Activated CD4-positive, alpha-beta memory T cell treated with anti-CD3 and anti-CD28 coated beads for 36 hours (primary cell): ENCODE results near the gene COL6A3. TPM values are rescaled to one million over a fixed set of nuclear protein-coding genes. Genes with fewer than 3 reads are reported as not detected.
"Not testable (repeated sequence)": the region's sequence is repeated elsewhere in the genome, so short reads cannot be mapped to it uniquely, and the experiment has no call there.

Experiments
- CTCF ChIA-PET: fragments of 350-600 bp; sonication (Branson Sonifier 250); formaldehyde crosslinking; loops from one replicate; lab custom pipeline; 2021; ENCODE audit warnings: antibody characterized with exemption, inconsistent platforms; lab: Charles Lee
- POLR2A ChIA-PET: fragments of 350-600 bp; sonication (Branson Sonifier 250); formaldehyde crosslinking; loops from one replicate; lab custom pipeline; 2021; ENCODE audit warnings: antibody characterized with exemption; lab: Charles Lee
- DNase-seq: peaks from one replicate; pipeline ENCODE4 v3.0.0-alpha.2; 2020
- H3K27ac Mint-ChIP-seq: one replicate; pipeline ENCODE4 v1.8.0; 2021; ENCODE audit warnings: mixed read lengths
- H3K27me3 Mint-ChIP-seq: one replicate; pipeline ENCODE4 v1.8.0; 2021; ENCODE audit warnings: mixed read lengths
- H3K36me3 Mint-ChIP-seq: one replicate; pipeline ENCODE4 v1.8.0; 2021; ENCODE audit warnings: mixed read lengths
- H3K4me1 Mint-ChIP-seq: one replicate; pipeline ENCODE4 v1.8.0; 2021; ENCODE audit warnings: low read depth, mixed read lengths
- H3K4me3 Mint-ChIP-seq: one replicate; pipeline ENCODE4 v1.8.0; 2021; ENCODE audit warnings: mild to moderate bottlenecking, mixed read lengths
- H3K9me3 Mint-ChIP-seq: one replicate; pipeline ENCODE4 v1.8.0; 2021; ENCODE audit warnings: mixed read lengths
- intact Hi-C: fragments of 100-400 bp; cut with micrococcal nuclease; formaldehyde crosslinking; loops from one replicate; pipeline ENCODE4 v1.15.1; 2023
- total RNA-seq, 2 experiments: library from RNA; stranded (reverse); gene quantifications; one replicate each; pipeline ENCODE4 v1.2.3, GENCODE V29; 2021

COL6A3 gene
- total RNA-seq, 2 experiments from 2014 or later, result 27.7 to 29.7 TPM

DNA sequence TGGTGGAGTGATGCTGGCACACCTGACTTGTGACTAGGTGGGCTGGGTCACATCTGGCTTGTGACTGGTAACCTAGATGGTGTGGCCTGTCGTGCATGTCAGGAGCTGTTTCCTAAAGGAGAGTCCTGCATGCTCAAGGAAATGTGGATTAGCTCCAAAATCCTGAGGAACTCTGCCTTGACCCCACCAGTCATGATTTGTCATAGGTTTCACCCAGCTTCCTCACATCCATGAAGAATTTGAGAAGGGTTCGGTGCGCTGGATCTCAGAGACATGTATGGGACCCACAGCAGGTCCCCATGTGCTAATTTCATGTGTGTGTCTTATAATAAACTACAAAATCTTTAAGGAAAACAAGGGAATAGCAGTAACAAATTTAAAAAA lies 107.2 kb downstream of the COL6A3 start:
- POLR2A ChIA-PET, result no interaction called here
- Mint-ChIP-seq H3K36me3 (no peaks in the 10 kb centered on the region), H3K4me1 (no peaks in the 10 kb centered on the region), H3K27ac (no peak overlapping the region), H3K4me3 (no peak overlapping the region), H3K9me3 (peaks cover 15% of the 10 kb centered on the region), H3K27me3 (peaks cover 10% of the 10 kb centered on the region)
- intact Hi-C loops, result no loop called here
- no peak for DNase-seq
- CTCF ChIA-PET, result no interaction called here

DNA sequence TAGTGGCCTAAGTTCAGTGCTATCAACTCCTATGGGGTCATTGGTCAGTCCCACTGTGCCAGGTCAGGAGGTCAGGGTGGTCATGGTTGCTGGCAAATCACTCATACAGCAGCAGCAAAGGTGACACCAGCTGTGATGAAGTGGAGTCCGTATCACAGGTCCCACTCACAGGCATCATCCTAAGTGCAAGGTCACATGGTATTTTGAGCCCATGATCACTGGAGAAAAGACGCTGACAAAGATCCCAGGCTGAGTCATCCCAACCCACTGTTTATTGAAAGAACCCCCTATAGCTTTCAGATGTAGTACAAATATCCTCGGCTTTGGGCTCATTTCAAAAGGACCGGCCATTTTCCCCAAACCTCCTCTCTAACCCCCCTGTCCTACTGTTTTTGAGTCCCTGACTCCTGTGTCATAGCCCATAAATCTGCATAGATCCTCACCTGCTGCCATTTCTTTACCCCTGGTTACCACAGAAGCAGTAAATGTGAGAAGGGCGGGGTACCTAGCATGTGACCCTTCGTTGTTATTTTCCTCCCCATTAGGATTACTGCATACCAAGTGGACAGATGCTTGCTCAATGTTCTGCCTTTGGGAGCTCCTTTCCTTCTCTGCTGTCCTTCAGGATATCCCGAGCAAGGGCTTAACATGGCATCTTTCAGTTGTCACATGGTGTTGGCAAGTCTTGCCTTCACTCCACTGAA lies 107.7 kb downstream of the COL6A3 start:
- no peaks in the 10 kb centered on the region for H3K36me3 Mint-ChIP-seq
- H3K27ac Mint-ChIP-seq, result no peak overlapping the region
- no peak for DNase-seq
- CTCF ChIA-PET, result no interaction called here
- intact Hi-C loops, result no loop called here
- H3K4me3 Mint-ChIP-seq, result no peak overlapping the region
- no peaks in the 10 kb centered on the region for H3K4me1 Mint-ChIP-seq
- POLR2A ChIA-PET, result no interaction called here
- H3K9me3 Mint-ChIP-seq, result peaks cover 15% of the 10 kb centered on the region
- H3K27me3 Mint-ChIP-seq, result peaks cover 10% of the 10 kb centered on the region

DNA sequence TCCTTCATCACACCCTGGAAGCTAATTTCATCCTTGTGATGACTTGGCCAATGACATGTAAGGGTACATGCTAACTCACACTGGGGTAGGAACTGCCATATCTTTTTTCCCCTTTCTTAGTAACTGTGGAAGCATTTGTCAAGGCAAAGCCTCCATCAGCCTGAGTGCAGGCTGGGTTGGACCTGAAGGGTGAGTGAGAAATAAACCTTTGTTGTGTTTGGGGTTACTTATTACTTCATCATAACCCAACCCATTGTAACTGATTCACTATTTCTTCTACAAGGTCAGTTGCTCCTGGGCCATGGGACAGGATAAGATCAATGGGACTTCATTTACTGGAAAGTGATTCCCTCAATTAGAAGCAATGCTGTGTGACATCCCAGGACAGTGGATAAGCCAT lies 108.4 kb downstream of the COL6A3 start:
- H3K4me1 Mint-ChIP-seq, result no peaks in the 10 kb centered on the region

DNA sequence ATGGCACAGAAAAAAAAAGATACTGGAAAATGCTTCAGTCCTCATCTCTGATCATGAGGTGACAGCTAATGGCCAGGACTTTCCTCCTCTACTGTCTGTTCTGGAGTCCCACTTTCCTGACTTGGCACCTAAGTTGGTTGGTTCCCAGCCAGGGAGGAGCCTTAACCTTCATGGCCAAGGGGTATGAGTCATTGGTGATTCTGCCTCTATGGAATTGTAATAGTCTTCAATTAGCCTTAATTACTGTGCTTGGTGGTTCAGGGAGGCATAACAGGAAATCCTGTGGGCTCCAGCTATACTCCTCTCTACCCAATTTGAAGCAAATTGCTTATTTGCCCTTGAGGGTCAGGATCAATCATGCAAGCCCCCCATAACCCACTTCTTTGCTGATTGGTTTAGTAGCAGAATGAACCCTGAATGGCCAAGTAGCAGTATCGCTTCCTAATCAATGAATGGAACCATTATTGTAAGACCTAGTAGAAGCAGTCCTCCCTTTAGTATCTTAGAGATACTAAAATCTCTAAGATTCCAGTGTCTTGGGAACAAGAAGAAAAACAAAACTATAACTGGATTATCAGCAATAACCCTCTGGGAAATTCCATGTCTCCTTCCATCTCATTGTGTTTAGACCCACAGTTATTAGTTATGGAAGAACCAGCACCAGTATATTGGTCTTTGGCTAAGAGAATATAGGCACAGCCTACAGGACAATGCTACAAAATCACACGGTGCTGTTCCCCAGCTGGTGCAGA lies 109.0 kb downstream of the COL6A3 start:
- Mint-ChIP-seq H3K36me3 (no peaks in the 10 kb centered on the region), H3K27me3 (peaks cover 15% of the 10 kb centered on the region), H3K4me1 (no peaks in the 10 kb centered on the region), H3K27ac (no peak overlapping the region), H3K4me3 (no peak overlapping the region), H3K9me3 (peaks cover 15% of the 10 kb centered on the region)
- intact Hi-C loops, result no loop called here
- POLR2A ChIA-PET, result no interaction called here
- no peak for DNase-seq
- CTCF ChIA-PET, result no interaction called here

More for the DNA sequence above, 108.4 kb downstream of the COL6A3 start:
- ChIA-PET POLR2A (no interaction called here), CTCF (no interaction called here)
- DNase-seq, result no peak
- Mint-ChIP-seq H3K27me3 (peaks cover 14% of the 10 kb centered on the region), H3K9me3 (peaks cover 15% of the 10 kb centered on the region), H3K4me3 (no peak overlapping the region), H3K36me3 (no peaks in the 10 kb centered on the region), H3K27ac (no peak overlapping the region)
- intact Hi-C loops, result no loop called here

DNA sequence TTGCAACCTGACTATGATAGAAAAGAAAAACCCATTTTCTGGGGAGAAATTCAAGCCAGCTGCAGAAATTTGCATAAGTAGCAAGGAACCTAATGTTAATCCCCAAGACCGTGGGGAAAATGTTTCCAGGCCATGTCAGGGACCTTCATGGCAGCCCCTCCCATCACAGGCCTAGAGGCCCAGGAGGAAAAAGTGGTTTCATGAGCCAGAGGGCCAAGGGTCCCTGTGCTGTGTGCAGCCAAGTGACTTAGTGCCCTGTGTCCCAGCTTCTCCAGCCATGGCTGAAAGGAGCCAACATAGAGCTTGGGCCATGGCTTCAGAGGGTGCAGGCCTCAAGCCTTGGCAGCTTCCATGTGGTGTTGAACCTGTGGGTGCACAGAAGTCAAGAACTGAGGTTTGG lies 110.7 kb downstream of the COL6A3 start:
- H3K4me3 Mint-ChIP-seq, POLR2A ChIA-PET, CTCF ChIA-PET, H3K36me3 Mint-ChIP-seq, DNase-seq, intact Hi-C loops, H3K4me1 Mint-ChIP-seq, H3K27me3 Mint-ChIP-seq, H3K27ac Mint-ChIP-seq: not testable (repeated sequence)
- H3K9me3 Mint-ChIP-seq, result peaks cover 15% of the 10 kb centered on the region

DNA sequence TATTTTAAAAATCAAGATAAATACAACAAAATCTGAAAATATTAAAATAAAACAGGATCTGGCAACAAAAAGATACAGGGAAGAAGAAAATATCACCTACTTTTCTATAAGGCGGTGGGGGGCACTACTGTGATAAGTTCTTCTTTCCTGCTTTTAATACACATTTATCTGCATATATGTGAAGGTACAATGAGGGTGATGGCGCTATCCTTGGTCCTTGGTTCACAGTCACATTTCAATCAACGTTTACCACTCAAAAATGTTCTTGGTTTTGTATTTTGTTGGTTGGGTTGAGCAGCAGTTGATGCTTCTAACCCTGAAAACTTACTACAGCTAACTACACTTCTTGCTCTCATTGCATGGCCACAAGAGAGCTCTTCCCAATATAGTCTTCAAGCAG lies 112.4 kb downstream of the COL6A3 start:
- ChIA-PET POLR2A (no interaction called here), CTCF (no interaction called here)
- no peaks in the 10 kb centered on the region for H3K36me3 Mint-ChIP-seq
- intact Hi-C loops, result no loop called here
- no peak overlapping the region for H3K27ac Mint-ChIP-seq
- H3K9me3 Mint-ChIP-seq, result peaks cover 15% of the 10 kb centered on the region
- DNase-seq, result no peak
- peaks cover 15% of the 10 kb centered on the region for H3K27me3 Mint-ChIP-seq
- H3K4me1 Mint-ChIP-seq, result no peaks in the 10 kb centered on the region
- H3K4me3 Mint-ChIP-seq, result no peak overlapping the region

DNA sequence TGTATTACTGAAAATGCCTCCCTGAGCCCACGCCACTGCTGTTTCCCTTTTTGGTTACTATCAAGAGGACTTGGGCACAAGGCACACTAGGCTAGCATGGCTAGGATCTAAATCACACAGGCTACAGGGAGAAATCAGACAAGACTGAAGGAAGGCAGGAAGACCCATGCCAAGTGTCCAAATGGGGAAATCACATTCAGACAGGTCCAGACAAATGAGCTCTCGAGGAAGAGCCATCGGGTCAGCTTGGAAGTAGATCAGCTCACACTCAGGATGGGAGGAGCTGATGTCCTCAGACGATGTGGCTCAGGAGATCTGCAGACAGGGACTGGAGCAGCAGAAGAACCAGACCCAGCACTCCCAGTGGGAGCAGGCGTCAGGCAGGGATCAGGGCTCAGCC lies 113.2 kb downstream of the COL6A3 start:
- H3K9me3 Mint-ChIP-seq, result peaks cover 15% of the 10 kb centered on the region
- POLR2A ChIA-PET, result no interaction called here
- no peaks in the 10 kb centered on the region for H3K4me1 Mint-ChIP-seq
- CTCF ChIA-PET, result interaction anchor here (0.6 kb wide), 1 partner anchor 10 kb away, joined by 3 read pairs; no protein-coding TSS in a partner anchor
- DNase-seq, result no peak
- intact Hi-C loops, result no loop called here
- no peak overlapping the region for H3K27ac Mint-ChIP-seq
- H3K36me3 Mint-ChIP-seq, result no peaks in the 10 kb centered on the region
- peaks cover 19% of the 10 kb centered on the region for H3K27me3 Mint-ChIP-seq
- no peak overlapping the region for H3K4me3 Mint-ChIP-seq

DNA sequence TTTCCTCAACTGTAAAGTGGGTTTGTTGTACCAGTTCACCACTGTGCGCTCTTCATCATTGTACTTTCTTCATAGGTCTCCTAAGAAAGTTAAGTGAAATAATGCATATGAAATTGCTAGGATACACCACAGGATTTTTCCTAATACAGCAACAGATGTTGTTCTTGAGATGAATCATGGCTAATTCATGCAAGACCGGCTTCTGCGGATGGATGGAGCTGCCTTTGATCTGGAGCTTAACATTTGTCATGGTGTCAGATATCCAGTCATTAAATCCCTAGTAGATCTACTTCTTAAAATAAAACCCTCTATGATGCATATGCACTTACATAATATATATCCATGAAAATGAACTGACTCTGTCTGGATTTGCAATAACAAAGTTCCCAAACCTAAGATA lies 114.1 kb downstream of the COL6A3 start:
- peaks cover 19% of the 10 kb centered on the region for H3K27me3 Mint-ChIP-seq
- H3K4me3 Mint-ChIP-seq, result no peak overlapping the region
- no peak for DNase-seq
- H3K27ac Mint-ChIP-seq, result no peak overlapping the region
- intact Hi-C loops, result loop anchor here (10.0 kb wide), 1 partner anchor 145 kb away; no protein-coding TSS in a partner anchor
- POLR2A ChIA-PET, result no interaction called here
- H3K36me3 Mint-ChIP-seq, result no peaks in the 10 kb centered on the region
- CTCF ChIA-PET, result no interaction called here
- H3K9me3 Mint-ChIP-seq, result peaks cover 15% of the 10 kb centered on the region
- no peaks in the 10 kb centered on the region for H3K4me1 Mint-ChIP-seq

DNA sequence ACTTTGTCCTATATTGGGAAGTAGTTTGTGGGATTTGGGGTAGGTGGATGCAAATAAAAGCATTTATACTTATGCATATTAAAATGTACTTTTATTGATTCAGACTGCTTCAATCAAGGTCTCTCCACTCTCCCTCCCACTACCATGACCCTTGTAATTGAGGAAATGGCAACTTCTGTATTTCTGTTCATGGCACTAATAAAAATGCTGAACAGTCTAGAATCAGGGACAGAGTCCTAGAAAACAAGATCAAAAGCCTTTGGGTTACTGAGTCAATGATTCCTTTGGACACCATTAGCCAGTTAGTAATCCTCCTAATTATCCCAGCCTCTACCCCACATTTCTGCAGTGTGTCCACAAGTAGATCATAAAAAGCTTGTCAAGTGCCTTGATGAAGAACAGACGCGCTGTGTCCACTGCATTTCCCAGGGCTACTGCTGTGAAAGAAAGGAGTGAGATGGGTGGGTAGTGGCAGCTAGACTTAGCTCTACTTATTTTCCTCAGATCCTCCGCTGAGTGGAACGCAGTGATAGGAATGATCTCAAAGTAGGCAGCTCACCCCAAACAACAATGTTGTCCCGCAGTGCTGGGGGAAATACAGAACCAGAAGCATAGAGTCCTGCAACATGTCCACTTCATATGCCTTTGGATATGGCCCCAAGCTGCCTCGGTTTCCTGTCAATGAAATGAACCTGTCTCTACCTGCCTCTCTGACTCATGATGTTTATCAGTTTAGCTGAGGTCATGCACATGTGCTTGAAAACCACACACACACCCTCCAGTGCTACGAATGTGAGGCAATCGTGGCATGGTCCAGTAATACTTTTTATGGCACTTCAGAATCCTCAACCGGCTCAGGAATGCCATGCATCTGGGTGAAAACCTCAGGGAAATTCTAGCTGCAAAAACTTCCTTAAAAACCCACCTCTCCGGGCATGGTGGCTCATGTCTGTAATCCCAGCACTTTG lies 115.5 kb downstream of the COL6A3 start:
- POLR2A ChIA-PET, result no interaction called here
- no peak overlapping the region for H3K27ac Mint-ChIP-seq

DNA sequence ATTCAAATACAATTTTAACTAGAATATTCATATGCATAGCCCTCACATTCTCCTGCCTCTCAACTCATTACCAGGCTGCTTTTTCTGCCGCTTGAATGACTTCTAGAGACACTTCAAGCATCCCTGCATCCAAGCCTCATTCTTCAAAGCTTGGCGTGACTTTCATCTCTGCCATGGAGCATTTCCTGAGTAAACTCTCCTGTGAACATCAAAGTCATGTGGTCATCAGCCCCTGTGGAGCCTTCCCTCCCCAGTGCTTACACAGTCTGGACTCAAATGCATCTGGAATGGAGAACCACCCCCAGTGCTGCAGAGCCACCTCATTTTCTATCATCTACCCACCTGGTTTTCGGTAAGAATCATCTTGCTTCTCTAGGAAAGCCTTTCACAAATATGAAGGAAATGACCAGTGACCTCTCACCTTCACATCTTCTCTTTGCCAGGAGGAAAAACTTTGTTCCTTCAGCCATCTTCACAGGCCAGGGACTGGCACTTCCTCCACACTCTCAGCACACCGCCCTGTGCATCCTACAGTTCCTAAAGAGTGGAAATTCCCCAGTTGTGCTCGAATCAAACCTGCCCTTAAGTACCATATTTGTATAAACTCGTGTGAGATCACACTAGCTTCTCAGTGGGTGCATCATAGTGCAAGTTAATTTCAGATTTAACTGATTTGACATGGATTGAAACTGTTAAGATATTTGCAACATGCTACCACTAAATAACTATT lies 116.4 kb downstream of the COL6A3 start:
- intact Hi-C loops, result loop anchor here (10.0 kb wide), 1 partner anchor 143 kb away; no protein-coding TSS in a partner anchor
- H3K9me3 Mint-ChIP-seq, result peaks cover 8% of the 10 kb centered on the region
- no peaks in the 10 kb centered on the region for H3K36me3 Mint-ChIP-seq
- CTCF ChIA-PET, result no interaction called here
- H3K27me3 Mint-ChIP-seq, result peaks cover 25% of the 10 kb centered on the region
- H3K4me1 Mint-ChIP-seq, result no peaks in the 10 kb centered on the region
- POLR2A ChIA-PET, result interaction anchor here (0.5 kb wide), 1 partner anchor 1228 kb away, joined by 3 read pairs; no protein-coding TSS in a partner anchor
- no peak overlapping the region for H3K27ac Mint-ChIP-seq
- DNase-seq, result no peak
- H3K4me3 Mint-ChIP-seq, result no peak overlapping the region

More for the DNA sequence above, 115.5 kb downstream of the COL6A3 start:
- Mint-ChIP-seq H3K4me3 (no peak overlapping the region), H3K9me3 (peaks cover 9% of the 10 kb centered on the region), H3K4me1 (no peaks in the 10 kb centered on the region), H3K27me3 (peaks cover 21% of the 10 kb centered on the region), H3K36me3 (no peaks in the 10 kb centered on the region)
- CTCF ChIA-PET, result no interaction called here
- DNase-seq, result no peak
- intact Hi-C loops, result loop anchor here (10.0 kb wide), 1 partner anchor 144 kb away; no protein-coding TSS in a partner anchor

DNA sequence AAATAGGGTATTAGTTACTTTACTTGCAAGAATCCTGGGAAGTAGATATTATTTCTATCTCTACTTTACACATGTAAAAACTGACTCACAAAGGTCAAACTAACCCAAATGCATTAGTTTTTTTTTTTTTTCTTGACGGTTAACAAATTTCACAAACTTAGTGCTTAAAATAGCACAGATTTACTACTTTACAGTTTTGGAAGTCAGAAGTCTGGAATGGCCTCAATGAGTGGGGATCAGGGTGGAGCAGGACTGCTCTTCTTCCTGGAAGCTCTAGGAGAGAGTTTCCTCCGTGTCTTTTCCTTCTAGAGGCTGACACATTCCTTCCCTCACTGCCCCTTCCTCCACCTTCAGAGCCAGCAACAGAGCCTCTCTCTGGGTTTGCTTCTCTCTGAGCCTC lies 117.2 kb downstream of the COL6A3 start:
- DNase-seq, result no peak
- intact Hi-C loops, result loop anchor here (10.0 kb wide), 1 partner anchor 142 kb away; no protein-coding TSS in a partner anchor
- CTCF ChIA-PET, result no interaction called here
- Mint-ChIP-seq H3K4me1 (no peaks in the 10 kb centered on the region), H3K27me3 (peaks cover 27% of the 10 kb centered on the region), H3K36me3 (no peaks in the 10 kb centered on the region), H3K4me3 (no peak overlapping the region), H3K9me3 (peaks cover 3% of the 10 kb centered on the region), H3K27ac (no peak overlapping the region)
- POLR2A ChIA-PET, result no interaction called here
